ENCODE data around the gene CAMTA1. TPM values are rescaled to one million over a fixed set of nuclear protein-coding genes. Genes with fewer than 3 reads are reported as not detected.
A peak's percentile ranks its signal among the peaks of the same experiment; 100 is the strongest.

The CAMTA1 gene
- total and polyA plus RNA-seq, 9 of the 15 experiments (the other 6 are each of a cell fraction or from before 2014, with no cell fraction given), result 43.9 to 161 (median 65.9) TPM

- TF ChIP-seq MED1 (CRISPR knock-in tag; IDR thresholded peaks at IDR 0.05; ENCODE audit: borderline replicate concordance) (no peak), ZNF592 (IDR thresholded peaks at IDR 0.05) (no peak), TOE1 (IDR thresholded peaks at IDR 0.05; ENCODE audit: borderline replicate concordance) (peak; percentile 91), TOE1 (CRISPR knock-in tag; IDR thresholded peaks at IDR 0.05; ENCODE audit: borderline replicate concordance, low read depth) (no peak), SRSF9 (IDR thresholded peaks at IDR 0.05; ENCODE audit: borderline replicate concordance, low read depth, low read length) (no peak), HMBOX1 (IDR thresholded peaks at IDR 0.05) (no peak), TFE3 (CRISPR knock-in tag; IDR thresholded peaks at IDR 0.05) (peak; percentile 95), ZNF224 (CRISPR knock-in tag; IDR thresholded peaks at IDR 0.05) (no peak)
These were observed 872.2 kb downstream of the CAMTA1 start (continued) for GRCh38 chr1:7657287-7658016.
